Measurements from ENCODE around the gene ENSA. TPM values are rescaled to one million over a fixed set of nuclear protein-coding genes. Genes with fewer than 3 reads are reported as not detected.

ENSA gene
- total RNA-seq, 1 experiment from 2014 or later, result 212 TPM

DNA sequence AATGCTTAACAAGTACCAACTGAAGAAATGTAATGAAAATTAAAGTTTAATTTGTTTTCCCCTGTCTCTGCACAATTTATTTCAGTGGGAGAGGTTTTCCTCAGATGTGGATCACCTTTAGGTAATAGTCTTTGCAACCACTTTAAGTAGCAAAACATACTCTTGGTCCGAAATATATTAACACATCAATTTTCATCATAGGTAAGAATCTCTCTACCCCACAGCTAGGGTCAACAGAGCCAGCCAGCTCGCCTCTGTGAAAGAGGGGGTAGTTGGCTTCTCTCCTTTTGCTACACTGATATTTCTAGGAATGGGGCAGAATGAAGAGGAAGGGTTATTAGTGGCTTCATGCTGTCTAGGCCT is 25.2 kb downstream of the ENSA start:
- no peaks in the 10 kb centered on the region for H3K9me3 ChIP-seq (ENCODE audit: control insufficient read depth, low read depth, low read length)
- H3K79me1 ChIP-seq (ENCODE audit: insufficient read depth, low read depth, low read length, poor library complexity, severe bottlenecking), result no peaks in the 10 kb centered on the region
- peak overlapping the region; percentile 26 for H2BK20ac ChIP-seq (ENCODE audit: low read depth, low read length, poor library complexity, severe bottlenecking)
- H3K9ac ChIP-seq (ENCODE audit: extremely low read depth, insufficient read length, low read length), result peak overlapping the region; percentile 21
- peak overlapping the region; percentile 61 for H4K5ac ChIP-seq (ENCODE audit: insufficient read length, low read depth, low read length)
- H4K20me1 ChIP-seq (ENCODE audit: control insufficient read depth, insufficient read depth, insufficient read length), result no peaks in the 10 kb centered on the region
- no peaks in the 10 kb centered on the region for H3K23me2 ChIP-seq (ENCODE audit: insufficient read length, low read depth, low read length, poor library complexity, severe bottlenecking)
- no peak overlapping the region for H2AK5ac ChIP-seq (ENCODE audit: insufficient read length, low read length)
- H3T11ph ChIP-seq (ENCODE audit: low read length), result peak overlapping the region; percentile 62
- no peak overlapping the region for H3K23ac ChIP-seq (ENCODE audit: insufficient read length, low read depth, low read length)
- Mint-ChIP-seq H3K4me1 (peaks cover 16 to 18% of the 10 kb centered on the region in 2 experiments), H3K4me3 (peak overlapping the region; percentile 38 to 44; a peak in 3 of 5 replicates), H3K9me3 (no peaks in the 10 kb centered on the region), H3K36me3 (ENCODE audit: insufficient read depth in 1 of 3, low read depth in 3 of 3) (peaks cover 5 to 19% (median 14%) of the 10 kb centered on the region in 3 experiments; a peak in 6 of 7 replicates), H3K27ac (peak overlapping the region; percentile 99 to 100 (median 99)), H3K27me3 (ENCODE audit: low read depth) (no peaks in the 10 kb centered on the region)
- H4K91ac ChIP-seq (ENCODE audit: insufficient read length, low read depth, low read length), result no peak overlapping the region
- no peak for TF ChIP-seq CTCF (conservative IDR thresholded peaks at IDR 0.05)
- DNase-seq, result no peak
- H2AFZ ChIP-seq (ENCODE audit: low read length), result no peak overlapping the region
- H3K4me1 ChIP-seq (ENCODE audit: insufficient read depth, low read length), result peaks cover 5% of the 10 kb centered on the region; the same call in 1 of the 2 replicates
- peak overlapping the region; percentile 67 for H3K56ac ChIP-seq (ENCODE audit: insufficient read length, low read depth, low read length)
- H2BK12ac ChIP-seq (ENCODE audit: insufficient read length, low read depth, low read length), result peak overlapping the region; percentile 15
- no peaks in the 10 kb centered on the region for H3K27me3 ChIP-seq (ENCODE audit: insufficient read depth, low read length)
- H3K4ac ChIP-seq (ENCODE audit: low read depth, low read length), result no peak overlapping the region; the same call in 1 of the 2 replicates
- no peak overlapping the region for H2BK15ac ChIP-seq (ENCODE audit: low read depth, low read length)
- H3K4me2 ChIP-seq (ENCODE audit: insufficient read depth, insufficient read length, low read length), result peak overlapping the region; percentile 9
- no peak overlapping the region for H2BK5ac ChIP-seq (ENCODE audit: insufficient read length, low read length)
- no CpG with 5 or more reads among the region's 2 CpGs for WGBS (ENCODE audit: extremely low coverage, insufficient read length, low lambda C conversion rate)
- no peak overlapping the region for H4K8ac ChIP-seq (replicated peaks; ENCODE audit: insufficient read length, low read depth, low read length)
- peak overlapping the region; percentile 96 for H3K27ac ChIP-seq (ENCODE audit: insufficient read length, low read depth, low read length)
- H2BK120ac ChIP-seq (ENCODE audit: low read depth, low read length, poor library complexity, severe bottlenecking), result peak overlapping the region; percentile 97
- 0 out of 2 replicates have a peak overlapping the region, but pooled peaks have one; percentile 24 for H3K14ac ChIP-seq (ENCODE audit: insufficient read depth, low read length)
- H3K18ac ChIP-seq (ENCODE audit: insufficient read length, low read depth, low read length), result peak overlapping the region; percentile 77
- no peaks in the 10 kb centered on the region for H3K79me2 ChIP-seq (ENCODE audit: insufficient read depth, low read length)
